Measurements from ENCODE around the gene LRGUK. TPM values are rescaled to one million over a fixed set of nuclear protein-coding genes. Genes with fewer than 3 reads are reported as not detected.

LRGUK gene
- total and polyA plus RNA-seq, 2 of the 4 experiments (the other 2 are of a cell fraction), result 0.07 TPM; not detected in 1

DNA sequence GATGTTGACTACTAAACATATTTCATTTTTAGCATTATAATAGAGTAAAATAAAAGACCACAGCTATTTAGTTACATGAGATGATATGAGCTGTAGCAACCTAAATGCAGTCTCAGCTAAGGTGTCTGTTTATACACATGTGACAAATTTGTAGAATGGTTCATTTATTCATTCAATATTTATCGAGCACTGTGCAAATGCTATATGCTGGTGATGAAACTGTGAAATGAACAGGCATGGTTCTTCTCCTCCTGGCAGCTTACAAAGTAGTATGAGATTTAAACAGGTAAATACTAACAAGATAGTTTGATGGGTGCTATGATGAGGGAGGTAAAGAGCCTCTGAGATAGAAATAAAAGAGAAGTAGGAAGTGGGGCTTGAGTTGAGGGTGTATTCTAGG lies 60.8 kb downstream of the LRGUK start:
- Histone ChIP-seq H3K56ac (ENCODE audit: extremely low read depth, insufficient read depth, low read length) (no peak overlapping the region), H3K79me1 (ENCODE audit: low read depth in 1 of 2, low read length in 2 of 2) (no peaks in the 10 kb centered on the region), H2BK5ac (ENCODE audit: low read depth, low read length, poor library complexity, severe bottlenecking) (no peak overlapping the region), H3K27ac (ENCODE audit: insufficient read depth, low read length) (no peak overlapping the region), H3K18ac (ENCODE audit: low read depth, low read length) (no peak overlapping the region), H4K20me1 (ENCODE audit: insufficient read depth, low read length) (no peaks in the 10 kb centered on the region), H2BK15ac (ENCODE audit: low read depth, low read length) (0 out of 3 replicates have a peak overlapping the region, but pooled peaks have one; percentile 15), H3K36me3 (ENCODE audit: control insufficient read depth, insufficient read depth, low read length) (no peaks in the 10 kb centered on the region), H4K5ac (ENCODE audit: low read depth, low read length) (no peak overlapping the region), H4K91ac (ENCODE audit: insufficient read depth, low read depth, low read length) (no peak overlapping the region), H4K8ac (ENCODE audit: low read depth in 2 of 2, low read length in 2 of 2) (peak overlapping the region in 1 of 2 experiments; percentile 14; a peak in 1 of 4 replicates), H3K9me3 (ENCODE audit: control insufficient read depth, insufficient read depth, low read length) (no peaks in the 10 kb centered on the region), H2AFZ (replicated peaks; ENCODE audit: low read length, poor library complexity) (no peak overlapping the region), H2BK20ac (ENCODE audit: low read depth, low read length) (no peak overlapping the region; the same call in 1 of the 2 replicates), H3K9ac (ENCODE audit: low read depth, low read length) (no peak overlapping the region), H2BK120ac (ENCODE audit: low read depth, low read length) (peak overlapping the region; percentile 43; the same call in 1 of the 2 replicates), H3K23ac (ENCODE audit: low read depth, low read length) (no peak overlapping the region), H2AK5ac (ENCODE audit: low read depth, low read length) (peak overlapping the region; percentile 28; the same call in 1 of the 2 replicates), H2AK9ac (replicated peaks; ENCODE audit: low read depth, low read length, poor library complexity) (no peak overlapping the region), H3K4me1 (ENCODE audit: control insufficient read depth, insufficient read depth, low read length) (peaks cover 2% of the 10 kb centered on the region; the same call in 1 of the 2 replicates), H3K27me3 (ENCODE audit: control insufficient read depth, insufficient read depth, low read length) (no peaks in the 10 kb centered on the region), H3K4me2 (ENCODE audit: low read depth, low read length) (no peak overlapping the region), H3K9me1 (ENCODE audit: insufficient read depth, low read length) (0 out of 2 replicates have a peak, but pooled peaks cover 6% of the 10 kb centered on the region), H3K4me3 (ENCODE audit: insufficient read depth, low read depth, low read length) (no peak overlapping the region), H3K4ac (ENCODE audit: low read depth, low read length) (peak overlapping the region; percentile 13; the same call in 1 of the 2 replicates), H3K14ac (replicated peaks; ENCODE audit: low read depth, low read length) (0 out of 2 replicates have a peak overlapping the region, but pooled peaks have one; percentile 35)
- POLR2A ChIA-PET (ENCODE audit: unreplicated experiment), result no interaction called here
- no CpG with 5 or more reads among the region's 1 CpG for WGBS, 2 experiments (ENCODE audit: extremely low coverage in 2 of 2, insufficient read length in 1 of 2)
- ATAC-seq (ENCODE audit: low read depth), result no peak
- no TSS peak for BruUV-seq (replicated peaks)
- DNase-seq, result no peak
- CTCF ChIA-PET, result interaction anchor here (1.3 kb wide), 1 partner anchor 11 kb away, joined by 3 read pairs; no protein-coding TSS in a partner anchor
- TF ChIP-seq SMC3 (IDR thresholded peaks at IDR 0.05; ENCODE audit: low read depth, low read length), result no peak
- TF ChIP-seq RAD21 (IDR thresholded peaks at IDR 0.05; ENCODE audit: low read length), result no peak
- TF ChIP-seq MXI1 (IDR thresholded peaks at IDR 0.05; ENCODE audit: borderline replicate concordance, low read depth, low read length), result no peak
- no peak for TF ChIP-seq MAZ (IDR thresholded peaks at IDR 0.05; ENCODE audit: borderline replicate concordance, low read depth, low read length)
- TF ChIP-seq, protein P1, sequence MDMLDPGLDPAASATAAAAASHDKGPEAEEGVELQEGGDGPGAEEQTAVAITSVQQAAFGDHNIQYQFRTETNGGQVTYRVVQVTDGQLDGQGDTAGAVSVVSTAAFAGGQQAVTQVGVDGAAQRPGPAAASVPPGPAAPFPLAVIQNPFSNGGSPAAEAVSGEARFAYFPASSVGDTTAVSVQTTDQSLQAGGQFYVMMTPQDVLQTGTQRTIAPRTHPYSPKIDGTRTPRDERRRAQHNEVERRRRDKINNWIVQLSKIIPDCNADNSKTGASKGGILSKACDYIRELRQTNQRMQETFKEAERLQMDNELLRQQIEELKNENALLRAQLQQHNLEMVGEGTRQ (IDR thresholded peaks at IDR 0.05; ENCODE audit: low read depth, low read length), result no peak
- TF ChIP-seq RCOR1 (IDR thresholded peaks at IDR 0.05; ENCODE audit: insufficient replicate concordance, low read length), result no peak
- intact Hi-C loops (cut with micrococcal nuclease), result no loop called here
- dilution Hi-C loops (cut with HindIII; ENCODE audit: low sequenced_read_pairs, unreplicated experiment), result no loop called here
- in situ Hi-C loops (cut with MboI; ENCODE audit: low sequenced_read_pairs), result no loop called here
